Activated T-helper 1 cell treated with anti-CD3 and anti-CD28 coated beads, Interleukin-12 subunit alpha, Interleukin-12 subunit beta, Interleukin-2, Interleukin-4 antibody, amounts not matched to agents 30 ng/mL and 10 ng/mL and 1 ng/mL, durations not matched to agents 14 hours and 24 hours and 36 hours (primary cell): ENCODE results near the gene STX18. TPM values are rescaled to one million over a fixed set of nuclear protein-coding genes. Genes with fewer than 3 reads are reported as not detected.

Experiments used
- DNase-seq: peaks from one replicate; pipeline ENCODE4 v3.0.0; 2021; ENCODE audit warnings: low spot score
- H3K27ac Mint-ChIP-seq: one replicate; pipeline ENCODE4 v1.8.0; 2021; ENCODE audit warnings: mild to moderate bottlenecking, mixed read lengths
- H3K27me3 Mint-ChIP-seq: one replicate; pipeline ENCODE4 v1.8.0; 2022; ENCODE audit warnings: mild to moderate bottlenecking, moderate library complexity, mixed read lengths; ENCODE audit not compliant: insufficient read depth
- H3K36me3 Mint-ChIP-seq: one replicate; pipeline ENCODE4 v1.8.0; 2021; ENCODE audit warnings: low read depth, mixed read lengths
- H3K4me1 Mint-ChIP-seq: one replicate; pipeline ENCODE4 v1.8.0; 2021; ENCODE audit warnings: low read depth, mixed read lengths
- H3K4me3 Mint-ChIP-seq: one replicate; pipeline ENCODE4 v1.8.0; 2021; ENCODE audit warnings: mild to moderate bottlenecking, moderate library complexity, mixed read lengths
- H3K9me3 Mint-ChIP-seq: one replicate; pipeline ENCODE4 v1.8.0; 2021; ENCODE audit warnings: mixed read lengths
- intact Hi-C: fragments of 100-400 bp; cut with micrococcal nuclease; formaldehyde crosslinking; loops from one replicate; pipeline ENCODE4 v1.15.1; 2024
- total RNA-seq: library from RNA; stranded (reverse); gene quantifications from 2 replicates; pipeline ENCODE4 v1.2.3, GENCODE V29; 2022

STX18 gene
- total RNA-seq, 1 donor from 2014 or later = 35.4 TPM

GRCh38 chr4:4413373-4413725 lies 128.5 kb downstream of the STX18 start:
- Mint-ChIP-seq H3K27ac (no peak overlapping the region), H3K4me3 (no peak overlapping the region), H3K4me1 (peaks cover 5% of the 10 kb centered on the region), H3K9me3 (no peaks in the 10 kb centered on the region), H3K36me3 (no peaks in the 10 kb centered on the region), H3K27me3 (no peaks in the 10 kb centered on the region)
- no peak for DNase-seq
- intact Hi-C loops = no loop called here

GRCh38 chr4:4412641-4413372 lies 129.0 kb downstream of the STX18 start:
- no peak for DNase-seq
- Mint-ChIP-seq H3K4me3 (no peak overlapping the region), H3K27me3 (no peaks in the 10 kb centered on the region), H3K36me3 (no peaks in the 10 kb centered on the region), H3K9me3 (no peaks in the 10 kb centered on the region), H3K27ac (no peak overlapping the region), H3K4me1 (no peaks in the 10 kb centered on the region)
- intact Hi-C loops = no loop called here

DNA sequence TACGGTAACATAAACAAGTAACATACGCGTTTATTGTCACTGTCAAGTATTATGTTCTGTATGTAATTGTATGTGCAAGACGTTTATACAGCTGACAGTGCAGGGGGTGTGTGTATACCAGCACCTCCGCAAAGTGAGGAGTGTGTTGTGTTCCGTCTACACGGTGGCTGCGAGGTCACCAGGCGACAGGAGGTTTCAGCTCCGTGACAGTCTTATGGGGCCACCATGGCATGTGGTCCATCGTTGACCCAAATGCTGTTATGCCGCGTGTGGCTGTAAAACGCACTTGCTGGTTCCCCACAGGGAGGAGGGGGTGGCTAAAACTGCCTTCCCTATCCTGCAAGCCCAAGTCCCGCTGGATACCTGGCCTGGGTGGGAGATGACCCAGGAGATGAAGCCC lies 129.9 kb downstream of the STX18 start:
- H3K27me3 Mint-ChIP-seq = no peaks in the 10 kb centered on the region
- no peak overlapping the region for H3K27ac Mint-ChIP-seq
- H3K9me3 Mint-ChIP-seq = no peaks in the 10 kb centered on the region
- no peak for DNase-seq
- no peaks in the 10 kb centered on the region for H3K4me1 Mint-ChIP-seq
- no peak overlapping the region for H3K4me3 Mint-ChIP-seq
- intact Hi-C loops = no loop called here
- H3K36me3 Mint-ChIP-seq = no peaks in the 10 kb centered on the region

DNA sequence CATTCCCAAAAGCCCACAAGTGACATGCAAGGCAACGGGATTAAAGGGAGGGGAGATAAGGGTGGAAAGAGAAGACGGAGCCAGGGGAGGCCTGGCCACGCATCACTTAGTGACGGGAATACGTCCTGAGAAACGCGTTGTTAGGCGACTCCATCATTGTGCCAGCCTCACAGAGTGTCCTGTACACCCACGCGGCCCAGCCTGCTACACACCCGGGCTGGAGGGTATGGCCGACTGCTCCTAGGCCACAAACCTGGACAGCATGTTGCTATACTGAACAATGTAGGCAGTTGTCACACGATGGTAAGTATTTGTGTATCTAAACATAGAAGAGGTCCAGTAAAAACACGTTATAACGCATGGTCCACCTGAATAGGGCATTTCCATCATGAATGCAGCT lies 131.6 kb downstream of the STX18 start:
- intact Hi-C loops = no loop called here
- no peaks in the 10 kb centered on the region for H3K27me3 Mint-ChIP-seq
- H3K9me3 Mint-ChIP-seq = no peaks in the 10 kb centered on the region
- DNase-seq = no peak
- no peaks in the 10 kb centered on the region for H3K36me3 Mint-ChIP-seq
- no peak overlapping the region for H3K27ac Mint-ChIP-seq
- H3K4me1 Mint-ChIP-seq = no peaks in the 10 kb centered on the region
- H3K4me3 Mint-ChIP-seq = no peak overlapping the region

GRCh38 chr4:4409416-4410115 lies 132.3 kb downstream of the STX18 start:
- no peaks in the 10 kb centered on the region for H3K4me1 Mint-ChIP-seq
- H3K27me3 Mint-ChIP-seq = no peaks in the 10 kb centered on the region
- H3K27ac Mint-ChIP-seq = no peak overlapping the region
- no peak for DNase-seq
- no peaks in the 10 kb centered on the region for H3K9me3 Mint-ChIP-seq
- no peak overlapping the region for H3K4me3 Mint-ChIP-seq
- intact Hi-C loops = no loop called here
- H3K36me3 Mint-ChIP-seq = no peaks in the 10 kb centered on the region

GRCh38 chr4:4408576-4409335 lies 133.1 kb downstream of the STX18 start:
- Mint-ChIP-seq H3K9me3 (no peaks in the 10 kb centered on the region), H3K4me1 (no peaks in the 10 kb centered on the region), H3K27me3 (no peaks in the 10 kb centered on the region), H3K27ac (no peak overlapping the region), H3K36me3 (no peaks in the 10 kb centered on the region), H3K4me3 (no peak overlapping the region)
- intact Hi-C loops = no loop called here
- DNase-seq = no peak

- no peaks in the 10 kb centered on the region for H3K4me1 Mint-ChIP-seq
- no peaks in the 10 kb centered on the region for H3K27me3 Mint-ChIP-seq
- H3K27ac Mint-ChIP-seq = no peak overlapping the region
- intact Hi-C loops = no loop called here
- H3K36me3 Mint-ChIP-seq = no peaks in the 10 kb centered on the region
- no peak for DNase-seq
- no peak overlapping the region for H3K4me3 Mint-ChIP-seq
- no peaks in the 10 kb centered on the region for H3K9me3 Mint-ChIP-seq
Observed at GRCh38 chr4:4408132-4408523, 133.7 kb downstream of the STX18 start.

DNA sequence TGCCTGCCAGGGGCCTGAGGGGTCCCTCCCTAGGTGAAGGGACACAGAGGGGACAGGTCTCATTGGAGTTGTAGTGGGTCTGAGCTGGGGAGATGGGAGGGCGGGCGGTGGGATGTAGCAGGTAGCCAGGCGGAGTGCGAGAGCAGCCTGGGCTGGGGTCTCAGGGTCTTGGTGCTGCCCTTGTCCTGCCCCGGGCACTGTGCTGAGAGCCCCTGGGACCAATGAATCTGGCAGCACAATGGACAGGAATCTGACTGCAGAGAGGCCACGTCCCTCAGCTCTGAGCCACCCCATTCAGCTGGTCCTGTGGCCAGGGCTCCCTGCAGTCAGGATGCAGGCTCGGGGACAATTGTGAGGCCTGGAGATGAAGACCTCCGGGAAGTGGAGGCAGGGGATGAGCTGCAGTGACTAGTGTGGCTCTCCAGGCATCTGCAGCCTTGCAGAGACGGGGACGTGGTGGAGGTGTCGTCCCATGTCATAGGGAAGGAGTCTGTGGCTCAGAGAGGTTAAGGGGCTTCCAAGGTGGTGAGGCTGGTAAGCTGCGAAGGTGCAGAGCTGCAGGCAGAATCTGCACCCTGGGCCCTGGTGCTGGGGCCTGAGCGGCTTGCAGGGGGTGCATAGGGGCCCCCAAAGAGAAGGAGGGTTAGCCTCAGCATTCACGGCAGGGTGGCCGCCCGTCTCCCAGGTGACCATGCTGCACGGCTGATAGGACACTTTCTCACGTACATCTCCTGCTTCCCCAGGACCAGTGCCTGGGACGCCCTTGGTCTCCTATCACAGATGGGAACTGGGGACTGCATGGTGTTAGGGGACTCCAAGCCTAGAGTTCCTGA lies 134.3 kb downstream of the STX18 start:
- H3K4me1 Mint-ChIP-seq = no peaks in the 10 kb centered on the region
- H3K36me3 Mint-ChIP-seq = no peaks in the 10 kb centered on the region
- H3K9me3 Mint-ChIP-seq = no peaks in the 10 kb centered on the region
- no peaks in the 10 kb centered on the region for H3K27me3 Mint-ChIP-seq
- no peak overlapping the region for H3K27ac Mint-ChIP-seq
- intact Hi-C loops = no loop called here
- DNase-seq = no peak
- H3K4me3 Mint-ChIP-seq = no peak overlapping the region

DNA sequence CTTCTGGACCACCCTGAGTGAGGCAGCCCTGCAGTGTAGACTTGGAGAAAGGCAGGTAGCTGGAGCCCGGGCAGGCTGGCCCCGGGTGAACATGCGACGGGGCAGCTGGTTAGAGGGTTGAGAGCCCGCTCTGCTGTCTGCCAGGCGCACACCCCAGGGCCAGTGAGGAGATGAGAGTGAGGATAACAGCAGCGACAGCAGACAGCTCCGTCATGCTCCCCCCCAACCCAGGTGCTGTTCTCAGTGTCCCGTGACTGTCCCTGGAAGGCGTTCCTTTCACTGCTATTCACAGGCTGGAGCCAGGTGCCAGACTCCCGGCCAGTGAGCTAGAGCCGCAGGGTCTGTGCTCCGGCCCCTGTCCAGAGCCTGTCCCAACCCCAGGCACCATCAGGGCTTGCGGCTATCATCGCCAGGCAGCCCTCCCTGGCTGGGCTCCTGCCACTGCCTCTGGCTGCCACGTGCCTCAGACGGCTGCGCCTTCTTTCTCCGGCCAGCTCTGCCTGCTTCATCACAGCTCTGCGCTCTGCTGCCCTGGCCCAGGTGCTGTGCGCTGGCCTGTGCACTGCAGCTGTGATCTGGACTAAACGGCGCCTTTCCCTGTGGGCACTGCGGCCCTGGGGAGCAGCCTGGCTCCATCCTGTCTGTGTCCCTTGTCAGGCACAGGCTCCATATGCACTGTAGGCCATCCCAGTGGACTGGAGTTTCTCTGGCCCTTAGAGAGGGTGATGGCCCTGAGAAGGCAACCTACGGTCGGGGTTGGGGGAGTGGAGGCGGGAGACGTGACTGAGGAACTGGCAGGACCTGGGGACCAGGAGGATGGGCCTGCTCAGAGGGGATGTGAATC lies 135.2 kb downstream of the STX18 start:
- intact Hi-C loops = no loop called here
- Mint-ChIP-seq H3K4me1 (no peaks in the 10 kb centered on the region), H3K4me3 (no peak overlapping the region)

DNA sequence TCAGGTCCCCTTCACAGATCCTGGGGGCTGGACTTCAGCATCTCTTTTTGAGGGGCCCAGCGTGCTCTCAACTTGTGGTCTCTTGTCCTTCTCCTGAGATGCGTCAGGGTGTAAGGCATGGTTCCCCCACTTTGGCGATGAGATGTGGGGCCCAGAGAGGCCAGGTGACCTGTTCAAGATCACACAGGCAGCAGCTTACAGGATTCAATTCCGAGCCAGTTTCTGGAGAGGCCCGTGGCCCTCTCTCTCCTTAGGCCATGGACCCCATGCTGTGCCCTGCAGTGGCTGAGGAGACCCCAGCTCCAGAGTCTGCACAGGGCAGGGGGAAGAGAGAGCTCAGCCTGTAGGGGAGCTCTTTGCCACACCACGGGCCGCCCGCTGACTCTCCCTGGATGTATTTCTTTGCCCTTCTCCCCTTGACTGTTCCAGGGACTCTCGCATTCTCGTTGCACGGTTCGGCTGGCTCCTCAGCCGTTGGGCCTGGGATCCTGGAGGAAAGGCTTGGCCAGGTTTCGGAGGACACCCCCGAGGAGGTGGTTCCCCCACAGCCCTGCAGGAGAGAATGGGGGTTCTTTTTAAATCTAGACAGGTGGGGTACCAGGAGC lies 136.4 kb downstream of the STX18 start:
- Mint-ChIP-seq H3K27ac (no peak overlapping the region), H3K4me3 (no peak overlapping the region), H3K27me3 (no peaks in the 10 kb centered on the region), H3K36me3 (no peaks in the 10 kb centered on the region), H3K9me3 (no peaks in the 10 kb centered on the region), H3K4me1 (no peaks in the 10 kb centered on the region)
- no peak for DNase-seq
- intact Hi-C loops = no loop called here

More for the DNA sequence above, 135.2 kb downstream of the STX18 start:
- Mint-ChIP-seq H3K9me3 (no peaks in the 10 kb centered on the region), H3K27me3 (no peaks in the 10 kb centered on the region), H3K27ac (no peak overlapping the region), H3K36me3 (no peaks in the 10 kb centered on the region)
- DNase-seq = no peak

DNA sequence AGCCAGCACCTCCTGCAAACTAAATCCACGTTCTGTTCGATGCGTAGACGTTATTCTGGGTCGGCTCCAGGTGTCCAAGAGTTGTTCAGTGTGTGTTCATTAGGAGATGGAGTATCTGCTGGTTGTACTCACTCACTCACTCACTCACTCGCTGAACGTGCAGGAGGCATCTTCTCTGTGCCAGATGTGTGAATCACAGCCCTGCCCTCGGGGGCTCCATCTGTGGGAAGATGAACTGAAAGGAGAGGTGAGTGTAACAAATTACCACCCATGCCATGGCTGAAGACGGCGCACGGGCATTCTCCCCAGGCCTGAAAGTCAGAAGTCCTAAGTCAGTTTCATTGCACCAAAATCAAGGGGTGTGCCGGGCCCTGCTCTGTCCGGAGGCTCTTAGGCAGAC lies 138.9 kb downstream of the STX18 start:
- no peaks in the 10 kb centered on the region for H3K9me3 Mint-ChIP-seq

DNA sequence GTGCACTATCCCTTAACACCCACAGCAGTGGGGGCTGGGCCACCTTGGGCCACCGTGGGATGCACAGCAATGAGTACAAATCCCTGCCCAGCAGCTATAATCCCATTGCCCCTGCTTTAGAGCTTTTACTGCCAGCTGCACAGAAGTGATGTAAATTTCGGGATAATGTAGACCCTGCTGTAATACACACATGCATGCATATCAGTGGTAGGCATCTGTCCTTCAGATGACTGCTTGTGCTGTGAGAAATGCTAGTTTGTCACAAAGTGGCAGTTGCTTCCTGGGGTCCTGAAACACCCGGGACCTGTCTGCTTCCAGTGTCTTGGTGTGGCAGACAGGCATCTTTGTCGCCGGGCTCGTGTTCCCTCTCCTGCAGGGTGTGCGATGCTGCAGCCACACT lies 140.8 kb downstream of the STX18 start:
- Mint-ChIP-seq H3K27ac (no peak overlapping the region), H3K27me3 (no peaks in the 10 kb centered on the region), H3K9me3 (no peaks in the 10 kb centered on the region), H3K36me3 (no peaks in the 10 kb centered on the region), H3K4me3 (no peak overlapping the region), H3K4me1 (no peaks in the 10 kb centered on the region)
- no peak for DNase-seq
- intact Hi-C loops = no loop called here

More for the DNA sequence above, 138.9 kb downstream of the STX18 start:
- Mint-ChIP-seq H3K27ac (no peak overlapping the region), H3K4me1 (no peaks in the 10 kb centered on the region), H3K4me3 (no peak overlapping the region), H3K27me3 (no peaks in the 10 kb centered on the region), H3K36me3 (no peaks in the 10 kb centered on the region)
- intact Hi-C loops = no loop called here
- DNase-seq = no peak
